ENCODE measurements around the gene SLX4IP.

- no peak for TF ChIP-seq CTCF (tag by site-specific recombination; IDR thresholded peaks at IDR 0.05)
- no peak for TF ChIP-seq GFI1B (tag by site-specific recombination; IDR thresholded peaks at IDR 0.05)
- TF ChIP-seq ZNF747 (tag by site-specific recombination; IDR thresholded peaks at IDR 0.05): no peak
- TF ChIP-seq ZNF140 (tag by site-specific recombination; IDR thresholded peaks at IDR 0.05): no peak
- TF ChIP-seq ZNF76 (tag by site-specific recombination; IDR thresholded peaks at IDR 0.05; ENCODE audit: borderline replicate concordance, low read depth): no peak
- TF ChIP-seq ZNF274 (IDR thresholded peaks at IDR 0.05; ENCODE audit: low read length): no peak
- no peak for TF ChIP-seq ZNF274 (tag by site-specific recombination; IDR thresholded peaks at IDR 0.05; ENCODE audit: borderline replicate concordance)
Observed at GRCh38 chr20:10658876-10659632, 223.9 kb downstream of the SLX4IP start.

Data from HEK293 (cell line).